GM18858 (cell line): ENCODE measurements around the gene SIGLEC15.
A peak's percentile ranks its signal among the peaks of the same experiment; 100 is the strongest.
"Not testable (repeated sequence)": the region's sequence is repeated elsewhere in the genome, so short reads cannot be mapped to it uniquely, and the experiment has no call there.

Experiments used
- ATAC-seq: cut with Tn5 transposase; IDR thresholded peaks from one replicate; pipeline ENCODE4 v1.9.1; 2021; ENCODE audit not compliant: unreplicated experiment

SIGLEC15 gene

GRCh38 chr18:45825258-45826044 is at the start of gene SIGLEC15:
TSS of gene SIGLEC15 (plus strand) at chr18:45825675. CDS start at chr18:45825729, 54 bp downstream.
- ATAC-seq: no peak

- ATAC-seq: no peak
Measured at GRCh38 chr18:45775743-45776142, 49.7 kb upstream of the SIGLEC15 start.

GRCh38 chr18:45777393-45777792 is 48.1 kb upstream of the SIGLEC15 start:
- ATAC-seq: no peak

GRCh38 chr18:45780568-45780967 is 44.9 kb upstream of the SIGLEC15 start:
- no peak for ATAC-seq

- ATAC-seq: peak; percentile 54
Measured at GRCh38 chr18:45782662-45783061, 42.8 kb upstream of the SIGLEC15 start.

- ATAC-seq: no peak
Measured at GRCh38 chr18:45783097-45784075, 42.1 kb upstream of the SIGLEC15 start.

- ATAC-seq: no peak
Measured at GRCh38 chr18:45785134-45785533, 40.3 kb upstream of the SIGLEC15 start.

- ATAC-seq: no peak
Measured at GRCh38 chr18:45786941-45787340, 38.5 kb upstream of the SIGLEC15 start.

GRCh38 chr18:45787346-45787745 is 38.1 kb upstream of the SIGLEC15 start:
- no peak for ATAC-seq

- ATAC-seq: no peak
Measured at GRCh38 chr18:45788861-45789260, 36.6 kb upstream of the SIGLEC15 start.

- ATAC-seq: no peak
Measured at GRCh38 chr18:45792506-45793263, 32.8 kb upstream of the SIGLEC15 start.

- ATAC-seq: no peak
Measured at GRCh38 chr18:45793264-45793965, 32.1 kb upstream of the SIGLEC15 start.

GRCh38 chr18:45801416-45802004 is 24.0 kb upstream of the SIGLEC15 start:
- no peak for ATAC-seq

- no peak for ATAC-seq
Measured at GRCh38 chr18:45802814-45803492, 22.5 kb upstream of the SIGLEC15 start.

GRCh38 chr18:45805551-45805950 is 19.9 kb upstream of the SIGLEC15 start:
- no peak for ATAC-seq

- no peak for ATAC-seq
Measured at GRCh38 chr18:45806226-45806625, 19.2 kb upstream of the SIGLEC15 start.

GRCh38 chr18:45807144-45807543 is 18.3 kb upstream of the SIGLEC15 start:
- ATAC-seq: not testable (repeated sequence)

GRCh38 chr18:45814733-45815132 is 10.7 kb upstream of the SIGLEC15 start:
- ATAC-seq: not testable (repeated sequence)

GRCh38 chr18:45817543-45817942 is 7.9 kb upstream of the SIGLEC15 start:
- ATAC-seq: no peak
